ENCODE results near the gene SLC38A11.
"Not testable (repeated sequence)": the region's sequence is repeated elsewhere in the genome, so short reads cannot be mapped to it uniquely, and the experiment has no call there.

SLC38A11 gene

GRCh38 chr2:164875334-164876205 lies 79.8 kb downstream of the SLC38A11 start:
- no peak for DNase-seq

GRCh38 chr2:164873210-164873908 lies 82.0 kb downstream of the SLC38A11 start:
- no peak for DNase-seq

- no peak for DNase-seq
Measured at GRCh38 chr2:164871404-164871803, 83.9 kb downstream of the SLC38A11 start.

GRCh38 chr2:164869420-164869772 lies 85.9 kb downstream of the SLC38A11 start:
- no peak for DNase-seq

- no peak for DNase-seq
Measured at GRCh38 chr2:164868563-164869419, 86.5 kb downstream of the SLC38A11 start.

- no peak for DNase-seq
Measured at GRCh38 chr2:164867779-164868397, 87.4 kb downstream of the SLC38A11 start.

- not testable (repeated sequence) for DNase-seq
Measured at GRCh38 chr2:164866381-164866780, 88.9 kb downstream of the SLC38A11 start.

GRCh38 chr2:164860694-164861042 lies 94.7 kb downstream of the SLC38A11 start:
- DNase-seq: no peak

GRCh38 chr2:164859906-164860693 lies 95.2 kb downstream of the SLC38A11 start:
- DNase-seq: not testable (repeated sequence)

- DNase-seq: no peak
Measured at GRCh38 chr2:164859251-164859818, 96.0 kb downstream of the SLC38A11 start.

GRCh38 chr2:164852086-164852485 lies 103.2 kb downstream of the SLC38A11 start:
- DNase-seq: no peak

- no peak for DNase-seq
Measured at GRCh38 chr2:164850235-164850634, 105.1 kb downstream of the SLC38A11 start.

GRCh38 chr2:164849506-164849905 lies 105.8 kb downstream of the SLC38A11 start:
- no peak for DNase-seq

GRCh38 chr2:164847981-164848741 lies 107.2 kb downstream of the SLC38A11 start:
- DNase-seq: peak; percentile 84

- no peak for DNase-seq
Measured at GRCh38 chr2:164847291-164847690, 108.0 kb downstream of the SLC38A11 start.

GRCh38 chr2:164846276-164846675 lies 109.0 kb downstream of the SLC38A11 start:
- no peak for DNase-seq

Data from NCI-H82 (cell line).